GM21367 (cell line): ENCODE results near the gene ART5.

Source experiments
- ATAC-seq: cut with Tn5 transposase; IDR thresholded peaks from one replicate; pipeline ENCODE4 v1.9.1; 2021; ENCODE audit not compliant: unreplicated experiment

Gene ART5, protein sequence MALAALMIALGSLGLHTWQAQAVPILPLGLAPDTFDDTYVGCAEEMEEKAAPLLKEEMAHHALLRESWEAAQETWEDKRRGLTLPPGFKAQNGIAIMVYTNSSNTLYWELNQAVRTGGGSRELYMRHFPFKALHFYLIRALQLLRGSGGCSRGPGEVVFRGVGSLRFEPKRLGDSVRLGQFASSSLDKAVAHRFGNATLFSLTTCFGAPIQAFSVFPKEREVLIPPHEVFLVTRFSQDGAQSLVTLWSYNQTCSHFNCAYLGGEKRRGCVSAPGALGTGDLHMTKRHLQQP

DNA sequence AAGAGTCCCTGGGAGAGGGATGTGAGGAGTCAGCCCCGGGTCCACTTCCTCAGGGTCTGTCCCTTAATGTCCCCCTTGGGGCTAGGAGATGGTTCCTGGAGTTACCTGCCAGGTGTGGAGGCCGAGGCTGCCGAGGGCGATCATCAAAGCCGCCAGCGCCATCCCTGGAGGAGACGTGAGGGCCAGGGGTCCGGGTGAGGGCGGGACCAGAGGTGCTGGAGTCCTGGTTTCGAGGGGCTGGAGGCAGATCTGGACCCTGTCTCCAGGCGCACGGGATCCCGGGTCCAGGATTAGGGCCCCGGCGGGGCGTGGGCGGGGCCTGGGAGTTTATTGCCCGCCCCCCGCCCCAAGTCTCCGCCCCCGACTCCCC, at the start of gene ART5:
Gene ART5, minus strand, starts transcription at position 292 of the 370 bp plus-strand sequence. Its CDS starts 130 bp downstream, at position 162.
- no peak for ATAC-seq

DNA sequence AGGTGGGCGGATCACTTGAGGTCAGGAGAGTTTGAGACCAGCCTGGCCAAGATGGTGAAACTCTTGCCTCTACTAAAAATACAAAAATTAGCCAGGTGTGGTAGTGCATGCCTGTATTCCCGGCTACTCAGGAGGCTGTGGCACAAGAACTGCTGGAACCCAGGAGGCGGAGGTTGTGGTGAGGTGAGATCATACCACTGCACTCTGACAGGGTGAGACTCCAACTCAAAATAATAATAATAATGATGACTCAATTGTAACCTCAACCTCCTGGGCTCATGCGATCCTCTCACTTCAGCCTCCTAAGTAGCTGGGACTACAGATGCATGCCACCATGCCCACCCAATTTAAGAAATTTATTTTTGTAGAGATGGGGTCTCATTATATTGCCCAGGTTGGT, 45.0 kb upstream of the ART5 start:
- no peak for ATAC-seq

DNA sequence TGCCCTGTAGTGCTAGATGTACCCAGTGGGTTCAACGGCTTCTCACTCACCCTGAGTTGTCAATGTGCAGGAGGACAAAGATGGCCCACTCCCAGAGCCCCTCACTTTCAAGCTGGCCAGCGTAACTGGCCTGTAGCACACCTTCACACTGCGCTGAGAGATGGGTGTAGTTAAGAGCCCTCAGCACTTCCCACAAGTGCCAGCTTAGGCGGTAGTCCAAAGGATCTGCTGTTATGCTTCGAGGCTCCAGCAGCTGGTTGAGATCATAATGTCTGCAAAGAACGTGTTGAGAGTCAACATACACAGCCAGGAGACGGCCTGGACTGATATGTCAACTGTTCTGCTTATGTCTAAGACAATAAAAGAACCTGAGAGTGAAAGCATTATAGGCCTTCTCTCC, 44.1 kb upstream of the ART5 start:
- ATAC-seq: no peak

DNA sequence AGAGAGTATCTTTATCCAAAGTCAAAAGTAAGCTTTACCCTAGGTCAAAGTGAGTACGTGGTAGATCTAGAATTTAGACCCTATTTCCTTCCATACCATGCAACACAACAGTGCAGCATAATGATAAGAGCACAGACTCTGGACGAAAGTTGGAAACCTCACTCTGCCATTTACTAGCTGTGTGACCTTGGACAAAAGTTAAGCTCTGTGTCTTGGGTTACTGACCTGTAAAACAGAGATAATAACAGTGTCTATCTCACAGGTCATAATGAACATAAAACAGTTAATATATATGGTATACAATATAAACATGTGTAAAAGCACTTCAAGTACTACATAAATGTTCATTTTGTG, 43.0 kb upstream of the ART5 start:
- ATAC-seq: no peak

DNA sequence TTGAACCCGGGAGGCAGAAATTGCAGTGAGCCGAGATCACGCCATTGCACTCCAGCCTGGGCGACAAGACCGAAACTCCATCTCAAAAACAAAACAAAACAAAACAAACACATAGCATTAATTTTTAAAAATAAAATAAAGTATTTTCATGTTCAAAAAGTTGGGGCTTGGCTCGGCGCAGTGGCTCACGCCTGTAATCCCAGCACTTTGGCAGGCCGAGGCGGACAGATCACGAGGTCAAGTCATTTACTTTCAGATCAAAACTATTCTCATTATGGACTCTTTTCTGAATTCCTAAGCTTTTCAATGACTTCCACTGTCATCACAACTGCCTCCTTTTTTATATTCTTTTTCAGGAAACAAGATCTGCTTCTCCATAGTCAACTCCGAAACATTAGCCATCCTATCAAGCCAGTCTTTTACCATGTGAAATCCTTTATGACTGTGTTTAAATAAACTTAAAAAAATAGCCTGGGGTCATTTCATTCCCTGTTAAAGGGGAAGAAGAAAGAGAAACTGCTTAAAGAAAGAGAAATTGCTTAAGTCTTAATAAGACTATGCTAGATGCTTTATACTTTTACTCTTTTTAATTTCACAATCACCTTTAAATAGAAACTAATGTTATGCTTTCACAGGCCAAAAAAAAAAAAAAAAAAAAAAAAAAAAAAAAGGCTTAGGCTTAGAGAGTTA, 42.5 kb upstream of the ART5 start:
- ATAC-seq: no peak

DNA sequence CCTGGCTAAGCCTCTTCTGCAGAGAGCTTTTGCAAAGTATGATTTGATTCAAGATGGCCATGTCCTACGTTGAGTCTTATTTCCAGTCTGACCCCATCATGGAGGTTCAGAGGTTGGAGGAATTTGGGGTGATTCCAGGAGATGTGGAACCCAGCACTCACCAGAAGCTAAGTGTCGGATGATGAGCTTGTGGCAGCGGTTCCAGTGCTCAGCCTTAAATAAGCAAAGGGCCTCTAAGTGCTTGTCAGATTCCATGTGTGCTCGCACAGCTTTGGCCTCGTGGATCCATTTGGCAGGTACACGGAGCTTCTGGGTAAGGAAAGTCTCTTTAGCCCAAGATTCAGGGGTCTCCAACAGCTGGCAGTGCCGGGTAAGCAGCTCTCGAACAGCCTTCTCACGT, 41.2 kb upstream of the ART5 start:
- no peak for ATAC-seq

DNA sequence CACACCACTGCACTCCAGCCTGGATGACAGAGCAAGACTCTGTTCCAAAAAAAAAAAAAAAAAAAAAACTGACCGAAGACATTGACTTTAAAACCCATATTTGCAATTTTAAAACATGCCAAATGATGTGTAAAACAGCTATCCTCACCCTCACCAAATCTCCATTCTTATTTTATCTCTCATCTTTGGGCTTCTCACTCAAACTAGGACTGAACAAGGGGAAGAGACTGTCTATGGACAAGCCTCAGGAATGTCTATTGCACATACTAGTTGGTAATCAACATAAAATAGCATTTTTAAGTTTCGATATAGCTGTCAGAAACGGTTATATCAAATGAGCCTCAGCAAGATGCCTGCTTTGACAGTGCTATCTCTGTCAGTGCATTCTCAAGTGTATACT, 37.3 kb upstream of the ART5 start:
- no peak for ATAC-seq

DNA sequence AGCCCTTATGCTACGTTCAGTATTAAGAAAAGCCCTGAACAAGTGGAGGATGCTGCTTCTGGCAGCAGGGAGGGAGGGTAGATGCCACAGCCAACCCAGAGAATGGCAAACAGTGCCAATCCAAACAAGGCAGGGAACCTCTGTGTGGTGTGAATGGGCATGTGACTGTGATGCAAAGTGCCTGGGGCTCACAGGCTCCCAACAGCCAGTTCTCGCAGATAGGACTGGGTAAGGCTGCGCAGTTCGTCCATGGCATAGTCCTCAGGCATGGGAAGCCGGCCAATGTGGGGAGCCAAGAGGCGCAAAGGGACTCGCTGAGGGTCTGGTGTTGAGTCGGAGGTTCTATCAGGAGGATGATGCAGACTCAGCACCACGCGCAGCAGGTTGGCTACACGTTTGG, 34.2 kb upstream of the ART5 start:
- ATAC-seq: no peak

DNA sequence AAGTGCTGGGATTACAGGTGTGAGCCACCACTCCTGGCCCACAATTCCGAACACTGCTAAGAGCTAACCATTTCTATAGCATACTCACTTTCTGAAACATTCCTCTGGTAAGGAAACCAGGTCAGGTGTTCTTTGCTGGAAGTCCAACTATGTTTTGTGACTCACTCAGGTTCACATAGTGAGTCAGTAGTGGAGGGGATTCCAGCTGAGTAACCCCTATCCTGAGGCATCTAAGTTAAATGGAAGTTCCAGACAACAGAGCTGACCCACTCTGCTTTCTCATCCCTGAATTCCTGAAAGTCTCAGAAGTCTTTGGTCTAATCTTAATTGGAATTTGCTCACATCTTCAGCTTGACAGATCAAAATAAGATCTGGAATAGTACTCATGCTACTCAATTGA, 32.4 kb upstream of the ART5 start:
- ATAC-seq: no peak

DNA sequence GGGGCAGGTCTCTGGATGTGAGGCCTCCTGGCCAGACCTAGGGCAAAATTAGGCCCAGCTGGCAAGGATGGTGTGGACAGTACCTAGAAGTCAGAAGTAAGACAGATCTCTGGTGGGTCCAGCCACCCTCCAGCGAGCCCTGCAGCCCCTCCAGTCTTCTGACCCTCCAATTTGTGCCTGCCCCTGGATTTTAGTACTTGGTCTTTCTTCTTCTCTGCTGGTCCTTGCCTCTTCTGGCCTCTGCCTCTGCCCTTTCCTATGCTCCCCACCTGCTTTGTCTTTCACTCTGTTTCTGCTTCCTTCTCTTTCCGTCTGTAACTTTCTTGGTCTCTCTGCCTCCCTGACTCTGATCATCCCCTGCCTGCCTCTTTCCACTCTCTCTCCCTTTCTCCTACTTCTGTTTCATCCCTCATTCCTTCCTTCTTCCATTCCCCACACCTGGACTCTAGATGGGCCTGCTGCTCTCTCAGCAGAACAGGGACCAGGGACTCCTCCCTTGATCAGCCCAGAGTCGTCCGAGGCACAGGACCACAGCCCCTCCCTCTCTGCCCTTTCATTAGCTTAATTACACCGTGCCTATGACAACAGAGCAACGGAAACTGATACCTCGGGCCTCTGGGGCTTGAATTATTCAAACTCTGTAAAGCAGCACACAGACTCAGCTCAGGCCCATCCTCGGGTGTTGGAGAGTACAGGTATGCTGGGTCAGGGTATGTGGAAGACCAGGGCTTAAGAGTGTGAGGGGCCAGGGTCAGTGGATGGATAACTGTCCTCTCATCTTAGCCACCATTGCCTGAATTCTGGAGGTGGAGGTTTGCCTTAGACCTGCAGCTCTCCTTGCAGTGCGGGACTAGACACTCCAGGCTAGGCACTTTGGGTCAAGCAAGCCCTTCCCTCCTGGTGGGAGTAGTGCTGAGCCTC, 29.8 kb upstream of the ART5 start, which contains the start of gene CHRNA10:
Gene CHRNA10, minus strand, starts transcription at position 51 of the 921 bp plus-strand sequence. CDS start 72 bp downstream, outside the sequence.
- no peak for ATAC-seq

DNA sequence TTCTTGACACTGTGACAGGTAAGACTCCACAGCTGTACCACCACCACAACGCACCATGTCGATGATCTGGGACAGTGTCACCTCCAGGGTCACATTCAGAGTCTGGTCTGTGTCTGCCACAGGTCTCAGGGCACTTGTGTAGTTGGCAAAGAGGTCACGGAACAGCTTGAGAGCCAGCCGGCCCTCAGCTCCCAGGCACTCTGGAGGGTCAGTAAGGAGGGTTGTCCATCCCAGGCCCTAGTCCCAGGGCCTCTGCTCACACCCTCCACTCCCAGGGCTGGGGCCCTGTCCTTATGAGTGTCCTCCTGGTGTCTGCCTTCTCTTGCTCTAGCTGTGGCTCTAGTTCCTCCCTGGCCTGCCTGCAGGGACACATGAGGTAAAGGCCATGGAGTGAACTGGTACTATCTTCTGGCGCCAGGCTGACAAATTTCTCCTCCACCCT, 28.0 kb upstream of the ART5 start:
- ATAC-seq: no peak

DNA sequence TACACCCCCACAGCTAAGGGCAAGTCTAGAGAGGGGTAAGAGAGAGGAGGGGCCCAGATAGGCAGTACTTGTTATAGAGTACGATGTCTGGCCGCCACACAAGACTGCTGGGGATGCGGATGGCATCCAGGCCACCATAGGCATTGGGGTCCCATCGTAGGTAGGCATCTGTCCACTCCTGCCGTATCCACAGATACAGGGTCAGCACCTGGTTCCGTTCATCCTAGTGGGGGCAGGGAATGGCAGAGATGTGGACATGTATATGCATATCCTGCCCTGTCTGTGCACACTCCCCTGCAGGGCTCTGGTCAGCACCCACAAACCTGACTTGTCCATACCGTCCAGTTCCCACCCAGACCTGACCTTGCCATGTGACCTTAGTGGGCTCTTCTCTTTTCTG, 27.3 kb upstream of the ART5 start:
- no peak for ATAC-seq

DNA sequence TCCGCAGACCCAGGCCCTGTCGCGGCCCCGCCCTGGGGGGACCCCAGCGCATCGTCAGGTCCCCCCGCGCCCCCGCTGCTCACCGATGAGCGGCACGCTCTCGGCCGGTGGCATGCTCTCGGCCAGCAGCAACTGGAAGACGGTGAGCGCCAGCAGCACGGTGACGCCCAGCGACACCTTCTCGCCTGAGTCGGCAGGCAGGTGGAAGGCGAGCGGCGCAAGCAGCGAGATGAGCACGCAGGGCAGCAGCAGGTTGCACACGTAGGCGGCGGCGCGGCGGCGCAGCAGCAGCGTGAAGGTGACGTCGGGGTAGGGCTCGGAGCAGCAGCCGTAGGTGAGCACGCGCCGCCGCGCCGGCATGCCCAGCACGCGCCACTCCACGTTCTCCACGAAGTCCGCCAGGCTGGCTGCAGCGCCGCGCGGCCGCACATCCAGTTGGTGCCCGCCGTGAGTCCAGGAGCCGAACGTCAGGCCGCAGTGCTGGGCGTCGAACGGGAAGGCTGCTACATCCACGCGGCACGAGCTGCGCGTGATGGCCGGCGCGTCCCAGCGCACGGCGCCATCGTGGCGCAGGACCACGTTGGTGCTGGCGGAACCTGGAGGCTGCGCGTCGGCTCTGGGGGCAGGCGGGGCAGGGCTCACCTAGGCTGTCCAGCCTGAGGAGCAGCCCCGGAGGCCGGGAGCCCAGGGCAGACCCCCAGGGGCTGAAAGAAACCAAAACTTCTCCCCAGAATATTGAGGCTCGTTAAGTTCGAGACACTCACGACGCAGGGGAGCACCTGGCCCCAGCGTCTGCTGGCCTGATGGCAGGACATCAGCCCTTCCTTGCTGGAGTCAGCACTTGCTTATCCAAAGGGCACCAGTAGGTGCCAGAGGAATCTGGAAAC, 25.6 kb upstream of the ART5 start:
- no peak for ATAC-seq

DNA sequence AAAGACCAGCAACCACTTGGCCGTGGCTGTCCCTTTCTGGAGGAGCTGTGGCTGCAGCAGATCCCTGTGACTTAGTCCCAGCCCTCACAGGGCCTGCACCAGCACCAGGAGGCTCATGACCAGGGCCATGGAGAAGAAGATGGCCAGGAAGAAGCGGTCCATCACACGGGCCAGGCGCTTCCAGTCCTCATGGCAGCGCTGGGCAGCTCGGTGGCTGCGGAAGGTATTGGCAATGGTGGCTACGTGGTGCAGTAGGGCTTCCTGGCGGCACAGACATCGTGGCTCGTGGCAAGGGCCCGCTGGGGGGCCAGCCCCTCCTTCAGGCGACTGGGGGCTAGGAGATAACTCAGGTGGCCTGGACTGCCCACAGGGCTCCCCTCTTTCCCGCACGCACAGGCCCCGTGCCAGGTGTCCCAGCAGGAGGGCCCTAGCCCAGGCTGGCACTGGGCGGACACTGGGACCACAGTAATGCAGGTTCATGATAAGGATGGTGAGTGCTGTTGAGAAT, 24.3 kb upstream of the ART5 start:
- ATAC-seq: no peak

DNA sequence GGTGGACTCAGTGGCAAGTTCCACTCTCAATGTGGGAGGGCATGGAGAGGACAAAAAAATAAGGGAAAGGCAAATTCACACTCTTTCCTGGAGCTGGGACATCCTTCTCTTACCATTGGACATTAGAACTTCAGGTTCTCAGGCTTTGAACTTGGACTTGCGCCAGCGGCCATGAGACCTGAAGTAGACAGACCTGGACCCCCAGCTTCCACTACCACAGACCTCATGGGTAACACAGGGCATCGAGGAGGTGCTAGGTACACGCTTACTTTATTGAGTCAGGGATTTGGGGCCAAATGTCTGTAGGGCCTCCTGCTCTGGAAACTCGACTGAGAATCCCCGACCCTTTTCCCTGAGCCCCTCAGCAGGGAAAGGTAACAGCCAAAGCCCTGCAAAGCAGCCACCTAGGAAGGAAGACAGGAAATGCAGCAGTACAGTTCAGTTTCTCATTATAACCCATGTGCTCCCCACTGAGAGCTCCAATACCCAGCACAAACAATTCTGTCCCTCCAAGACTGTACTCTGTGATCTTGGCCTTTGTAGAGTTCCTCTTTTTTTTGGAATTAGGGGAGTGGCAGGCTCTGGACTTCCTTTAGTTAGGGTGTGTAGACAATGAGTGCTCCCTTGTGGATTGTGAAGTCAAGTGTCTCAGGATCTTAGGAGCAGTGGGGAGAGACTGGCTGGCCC, 23.7 kb upstream of the ART5 start:
- no peak for ATAC-seq

DNA sequence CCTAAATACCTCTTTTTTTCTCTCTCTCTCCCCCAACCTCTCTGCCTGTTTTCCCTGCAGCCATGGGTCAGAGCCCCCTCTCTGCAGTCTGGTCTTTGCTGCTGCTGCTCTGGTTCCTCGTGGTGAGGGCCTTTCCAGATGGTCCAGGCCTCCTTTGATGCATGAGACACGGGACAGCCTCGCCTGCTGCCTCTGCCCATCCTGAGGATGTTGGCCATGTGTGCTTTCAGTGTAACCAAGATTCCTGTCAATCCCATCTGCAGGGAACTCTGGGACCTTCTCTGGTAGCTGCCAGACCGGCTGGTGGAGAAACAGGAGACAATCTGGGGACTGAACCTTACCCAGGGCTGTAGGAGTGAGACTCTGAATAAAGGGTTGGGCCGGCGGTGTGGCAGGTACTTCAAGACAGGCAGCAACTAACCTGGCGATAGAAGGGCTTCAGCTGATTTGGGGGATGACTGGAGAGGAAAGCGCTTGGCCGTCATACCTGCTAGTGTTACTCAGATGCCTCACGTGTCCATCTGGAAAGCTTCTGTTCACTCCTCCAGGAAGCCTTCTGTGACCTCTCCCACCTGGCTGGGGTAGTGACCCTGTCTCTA, 22.3 kb upstream of the ART5 start:
- ATAC-seq: no peak

DNA sequence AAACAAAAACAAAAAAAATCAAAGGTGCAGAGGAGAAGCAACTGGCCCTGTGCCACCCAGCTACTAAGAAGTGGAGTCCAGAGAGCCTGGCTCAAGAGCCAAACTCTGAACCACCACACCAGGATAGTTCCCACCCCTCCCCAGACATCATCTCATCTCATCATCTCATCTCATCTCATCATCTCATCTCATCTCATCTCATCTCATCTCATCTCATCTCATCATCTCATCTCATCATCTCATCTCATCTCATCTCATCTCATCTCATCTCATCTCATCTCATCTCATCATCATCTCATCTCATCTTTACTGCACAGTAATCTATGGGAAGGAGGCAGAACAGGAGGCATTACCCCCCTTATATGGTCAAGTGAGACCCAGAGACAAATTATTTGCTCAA, 21.1 kb upstream of the ART5 start:
- no peak for ATAC-seq

DNA sequence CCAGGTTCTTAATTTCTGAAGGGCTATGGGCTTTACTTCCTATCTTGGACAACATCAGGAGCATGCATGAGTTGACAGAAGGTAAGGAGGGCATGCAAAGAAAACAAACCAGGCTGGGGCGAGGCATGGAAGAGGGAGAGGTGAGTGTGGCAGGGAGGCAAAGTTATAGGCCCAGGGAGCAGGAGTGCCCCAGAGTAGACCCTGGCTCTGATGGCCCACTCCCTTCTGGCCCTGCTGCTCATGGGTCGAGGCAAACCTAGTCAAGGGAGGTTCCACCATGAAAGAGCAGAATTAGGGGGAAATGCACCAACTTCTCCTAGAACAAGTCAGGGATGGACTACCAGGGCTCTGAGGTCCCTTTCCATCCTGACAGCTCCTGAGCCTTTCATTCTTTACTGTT, 19.2 kb upstream of the ART5 start:
- no peak for ATAC-seq
